ENCODE data around the gene BANF1. TPM values are rescaled to one million over a fixed set of nuclear protein-coding genes. Genes with fewer than 3 reads are reported as not detected.
A peak's percentile ranks its signal among the peaks of the same experiment; 100 is the strongest.

The BANF1 gene
- total and polyA plus RNA-seq, 9 of the 15 experiments (the other 6 are each of a cell fraction or from before 2014, with no cell fraction given) = 108 to 651 (median 263) TPM

GRCh38 chr11:65958291-65958690 lies 44.0 kb upstream of the BANF1 start:
- Histone ChIP-seq H3K4me1 (replicated peaks in 1 of 2; ENCODE audit: control insufficient read depth in 2 of 2, insufficient read depth in 2 of 2, low read length in 2 of 2) (peaks cover 8 to 32% of the 10 kb centered on the region in 2 experiments; a peak in 4 of 5 replicates), H3K4me3 (no peak overlapping the region), H2AFZ (ENCODE audit: low read depth, low read length) (no peak overlapping the region), H3K9me3 (replicated peaks; ENCODE audit: control insufficient read depth, insufficient read depth, low read depth, low read length) (no peaks in the 10 kb centered on the region), H4K20me1 (replicated peaks; ENCODE audit: control insufficient read depth, insufficient read depth, low read length) (no peaks in the 10 kb centered on the region), H3K36me3 (ENCODE audit: control insufficient read depth, insufficient read depth, low read length) (peaks cover 3% of the 10 kb centered on the region; the same call in 1 of the 3 replicates), H3K79me2 (ENCODE audit: control insufficient read depth, insufficient read depth, low read length) (peaks cover 23% of the 10 kb centered on the region), H3K9ac (ENCODE audit: insufficient read depth in 1 of 2, low read depth in 2 of 2, low read length in 2 of 2) (peak overlapping the region in 1 of 2 experiments; percentile 37; a peak in 2 of 4 replicates), H3K27ac (ENCODE audit: extremely low read depth, low read depth, low read length) (no peak overlapping the region), H3K27me3 (ENCODE audit: control insufficient read depth in 2 of 2, insufficient read depth in 2 of 2, low read length in 2 of 2) (no peaks in the 10 kb centered on the region), H3K9me1 (ENCODE audit: control insufficient read depth, insufficient read depth, low read length) (peaks cover 3% of the 10 kb centered on the region), H3K4me2 (ENCODE audit: insufficient read depth, low read length) (no peak overlapping the region)
- ATAC-seq (no peak), FAIRE-seq (no peak), DNase-seq (ENCODE audit: extremely low read depth in 1 of 4, low spot score in 3 of 4) (no peak)
- CTCF ChIA-PET (ENCODE audit: low intra/inter-chr PET ratio) = no interaction called here
- no peak for TF ChIP-seq ZNF232 (CRISPR knock-in tag; IDR thresholded peaks at IDR 0.05)
- no peak for TF ChIP-seq ZNF263 (CRISPR knock-in tag; IDR thresholded peaks at IDR 0.05; ENCODE audit: borderline replicate concordance)
- no peak for TF ChIP-seq ZNF274 (IDR thresholded peaks at IDR 0.05; ENCODE audit: borderline replicate concordance, low read depth, low read length)
- no peak for TF ChIP-seq EP400 (IDR thresholded peaks at IDR 0.05)
- TF ChIP-seq ZNF174 (CRISPR knock-in tag; IDR thresholded peaks at IDR 0.05) = no peak
- no peak for TF ChIP-seq HDAC3 (IDR thresholded peaks at IDR 0.05; ENCODE audit: borderline replicate concordance, partially characterized antibody)
- TF ChIP-seq GTF2A2 (tag; IDR thresholded peaks at IDR 0.05) = no peak
- 59% methylated on average over 4 of the region's 4 CpGs for WGBS (ENCODE audit: insufficient coverage, low coverage, missing lambda C conversion rate)
- no TSS peak for BruUV-seq (replicated peaks)
- intact Hi-C loops (cut with micrococcal nuclease) (no loop called here), in situ Hi-C loops (cut with MboI) (no loop called here)
- POLR2A ChIA-PET = interaction anchor here (0.9 to 1.9 kb wide), 4 partner anchors 34 to 65 kb away, joined by 4 to 7 read pairs (median 5); partner anchors contain the start of gene FOSL1
